Measurements from ENCODE around the gene VPS26C. TPM values are rescaled to one million over a fixed set of nuclear protein-coding genes. Genes with fewer than 3 reads are reported as not detected.

The VPS26C gene
- total and polyA plus RNA-seq, 2 of the 8 experiments (the other 6 are each of a cell fraction or from before 2014, with no cell fraction given), result 43.5 to 71.6 TPM

DNA sequence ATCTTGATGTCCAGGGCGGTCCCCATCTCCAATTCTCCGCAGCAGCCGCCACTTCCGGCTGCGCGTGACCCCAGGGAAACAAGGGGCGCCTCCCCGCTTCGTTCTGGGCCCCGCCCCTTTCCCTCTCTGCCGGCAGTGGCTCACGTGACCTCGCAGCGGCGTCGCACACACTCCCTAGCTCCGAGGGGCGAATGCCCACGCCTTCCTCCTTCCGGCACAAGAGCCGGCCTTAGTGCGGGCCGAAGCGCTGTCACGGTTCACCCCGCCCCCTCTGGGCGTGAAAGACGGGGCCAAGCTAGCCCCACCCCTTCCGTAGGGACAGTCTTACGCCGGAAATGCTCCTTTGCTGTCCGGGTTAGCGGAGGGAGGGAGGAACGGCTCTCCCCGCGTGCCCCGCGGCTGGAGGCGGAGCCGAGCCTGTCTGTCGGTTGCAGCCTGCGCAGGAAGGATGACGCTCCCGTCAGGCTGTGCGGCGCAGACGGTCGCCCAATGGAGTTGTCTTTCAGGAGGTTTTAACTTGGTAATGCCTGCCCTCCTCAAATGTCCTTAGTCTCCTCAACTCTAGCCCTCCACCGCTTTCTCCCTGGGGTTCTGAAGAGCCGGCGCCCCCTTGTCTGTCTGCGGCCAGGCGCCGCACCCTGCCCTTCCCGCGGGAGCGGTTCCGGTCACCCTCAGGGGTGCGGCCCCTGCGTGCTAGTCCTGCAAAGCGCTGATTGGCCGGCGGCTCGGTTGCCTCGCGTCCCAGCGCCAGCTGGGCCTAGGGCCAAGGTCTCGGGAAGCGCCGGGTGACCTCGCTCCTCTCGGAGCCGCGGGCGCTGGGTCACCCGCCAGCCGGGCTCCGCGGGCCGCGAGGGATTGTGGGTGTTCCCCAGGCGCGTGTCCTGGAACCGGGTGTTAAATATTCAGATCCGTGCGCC, at the start of gene VPS26C (continued):
- TF ChIP-seq, protein P1, sequence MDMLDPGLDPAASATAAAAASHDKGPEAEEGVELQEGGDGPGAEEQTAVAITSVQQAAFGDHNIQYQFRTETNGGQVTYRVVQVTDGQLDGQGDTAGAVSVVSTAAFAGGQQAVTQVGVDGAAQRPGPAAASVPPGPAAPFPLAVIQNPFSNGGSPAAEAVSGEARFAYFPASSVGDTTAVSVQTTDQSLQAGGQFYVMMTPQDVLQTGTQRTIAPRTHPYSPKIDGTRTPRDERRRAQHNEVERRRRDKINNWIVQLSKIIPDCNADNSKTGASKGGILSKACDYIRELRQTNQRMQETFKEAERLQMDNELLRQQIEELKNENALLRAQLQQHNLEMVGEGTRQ (IDR thresholded peaks at IDR 0.05; ENCODE audit: low read length), result peak; percentile 94
- TF ChIP-seq NANOG (IDR thresholded peaks at IDR 0.05; ENCODE audit: insufficient read depth, low read depth, low read length, poor library complexity, severe bottlenecking) (no peak), HDAC6 (IDR thresholded peaks at IDR 0.05; ENCODE audit: low read depth, low read length) (no peak), POU5F1 (IDR thresholded peaks at IDR 0.05; ENCODE audit: low read depth, low read length) (no peak), POLR2A (IDR thresholded peaks at IDR 0.05; ENCODE audit: control extremely low read depth in 1 of 2, low read depth in 2 of 2, low read length in 2 of 2) (peak; percentile 85 to 89), KDM4A (IDR thresholded peaks at IDR 0.05; ENCODE audit: low read depth, low read length, severe bottlenecking) (peak; percentile 80), TEAD4 (IDR thresholded peaks at IDR 0.05; ENCODE audit: low read depth, low read length) (0 out of 2 replicates have a peak, but pooled peaks have one; percentile 14), YY1 (IDR thresholded peaks at IDR 0.05; ENCODE audit: low read depth, low read length) (no peak), SRF (IDR thresholded peaks at IDR 0.05; ENCODE audit: low read depth, low read length) (no peak), BACH1 (IDR thresholded peaks at IDR 0.05; ENCODE audit: low read length) (peak; percentile 62; the same call in 1 of the 2 replicates), PHF8 (conservative IDR thresholded peaks at IDR 0.05; ENCODE audit: low read depth, low read length) (peak; percentile 93), POLR2AphosphoS5 (IDR thresholded peaks at IDR 0.05; ENCODE audit: low read depth, low read length) (peak; percentile 81), CHD2 (IDR thresholded peaks at IDR 0.05; ENCODE audit: low read length) (no peak), SP1 (IDR thresholded peaks at IDR 0.05; ENCODE audit: low read depth, low read length) (peak; percentile 71; the same call in 1 of the 2 replicates), SIX5 (IDR thresholded peaks at IDR 0.05; ENCODE audit: low read depth, low read length) (0 out of 2 replicates have a peak, but pooled peaks have one; percentile 1), RXRA (IDR thresholded peaks at IDR 0.05; ENCODE audit: insufficient read depth, low read depth, low read length) (no peak), EP300 (IDR thresholded peaks at IDR 0.05; ENCODE audit: borderline replicate concordance in 1 of 2, low read depth in 2 of 2, low read length in 2 of 2) (0 out of 3 replicates have a peak, but pooled peaks of 1 of the 2 experiments have one; percentile 2), TBP (IDR thresholded peaks at IDR 0.05; ENCODE audit: low read depth, low read length) (peak; percentile 65)
- TF ChIP-seq, protein P2, sequence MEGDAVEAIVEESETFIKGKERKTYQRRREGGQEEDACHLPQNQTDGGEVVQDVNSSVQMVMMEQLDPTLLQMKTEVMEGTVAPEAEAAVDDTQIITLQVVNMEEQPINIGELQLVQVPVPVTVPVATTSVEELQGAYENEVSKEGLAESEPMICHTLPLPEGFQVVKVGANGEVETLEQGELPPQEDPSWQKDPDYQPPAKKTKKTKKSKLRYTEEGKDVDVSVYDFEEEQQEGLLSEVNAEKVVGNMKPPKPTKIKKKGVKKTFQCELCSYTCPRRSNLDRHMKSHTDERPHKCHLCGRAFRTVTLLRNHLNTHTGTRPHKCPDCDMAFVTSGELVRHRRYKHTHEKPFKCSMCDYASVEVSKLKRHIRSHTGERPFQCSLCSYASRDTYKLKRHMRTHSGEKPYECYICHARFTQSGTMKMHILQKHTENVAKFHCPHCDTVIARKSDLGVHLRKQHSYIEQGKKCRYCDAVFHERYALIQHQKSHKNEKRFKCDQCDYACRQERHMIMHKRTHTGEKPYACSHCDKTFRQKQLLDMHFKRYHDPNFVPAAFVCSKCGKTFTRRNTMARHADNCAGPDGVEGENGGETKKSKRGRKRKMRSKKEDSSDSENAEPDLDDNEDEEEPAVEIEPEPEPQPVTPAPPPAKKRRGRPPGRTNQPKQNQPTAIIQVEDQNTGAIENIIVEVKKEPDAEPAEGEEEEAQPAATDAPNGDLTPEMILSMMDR (IDR thresholded peaks at IDR 0.05; ENCODE audit: control extremely low read depth in 1 of 3, insufficient read depth in 1 of 3, low read depth in 1 of 3, low read length in 3 of 3), result no peak
